Measurements from ENCODE around the gene RHD. TPM values are rescaled to one million over a fixed set of nuclear protein-coding genes. Genes with fewer than 3 reads are reported as not detected.
"Not testable (repeated sequence)": the region's sequence is repeated elsewhere in the genome, so short reads cannot be mapped to it uniquely, and the experiment has no call there.

The RHD gene
- total RNA-seq, 1 experiment from 2014 or later = 0.66 TPM

- not testable (repeated sequence) for DNase-seq (ENCODE audit: low spot score)
Observed at GRCh38 chr1:25304936-25305335, 32.6 kb downstream of the RHD start.

GRCh38 chr1:25308168-25308567 lies 35.9 kb downstream of the RHD start:
- not testable (repeated sequence) for DNase-seq (ENCODE audit: low spot score)

- DNase-seq (ENCODE audit: low spot score) = not testable (repeated sequence)
Observed at GRCh38 chr1:25309085-25309484, 36.8 kb downstream of the RHD start.

GRCh38 chr1:25309486-25309885 lies 37.2 kb downstream of the RHD start:
- DNase-seq (ENCODE audit: low spot score) = not testable (repeated sequence)

GRCh38 chr1:25312806-25313470 lies 40.6 kb downstream of the RHD start:
- not testable (repeated sequence) for DNase-seq (ENCODE audit: low spot score)

- not testable (repeated sequence) for DNase-seq (ENCODE audit: low spot score)
Observed at GRCh38 chr1:25320314-25320938, 48.1 kb downstream of the RHD start.

- DNase-seq (ENCODE audit: low spot score) = not testable (repeated sequence)
Observed at GRCh38 chr1:25322127-25322526, 49.8 kb downstream of the RHD start.

- not testable (repeated sequence) for DNase-seq (ENCODE audit: low spot score)
Observed at GRCh38 chr1:25324407-25324806, 52.1 kb downstream of the RHD start.

- not testable (repeated sequence) for DNase-seq (ENCODE audit: low spot score)
Observed at GRCh38 chr1:25327864-25328790, 55.8 kb downstream of the RHD start.

- DNase-seq (ENCODE audit: low spot score) = not testable (repeated sequence)
Observed at GRCh38 chr1:25328791-25329185, 56.5 kb downstream of the RHD start.

- DNase-seq (ENCODE audit: low spot score) = not testable (repeated sequence)
Observed at GRCh38 chr1:25329336-25329735, 57.0 kb downstream of the RHD start.

- not testable (repeated sequence) for DNase-seq (ENCODE audit: low spot score)
Observed at GRCh38 chr1:25329950-25330349, 57.6 kb downstream of the RHD start.

- not testable (repeated sequence) for DNase-seq (ENCODE audit: low spot score)
Observed at GRCh38 chr1:25336922-25337354, 64.6 kb downstream of the RHD start.

GRCh38 chr1:25337483-25338187 lies 65.3 kb downstream of the RHD start:
- not testable (repeated sequence) for DNase-seq (ENCODE audit: low spot score)

GRCh38 chr1:25338188-25338981 lies 66.1 kb downstream of the RHD start, which contains the start of gene TMEM50A:
Gene TMEM50A (plus strand): TSS chr1:25338334. CDS start chr1:25340487, 2,153 bp downstream.
- peak; percentile 78 for DNase-seq (ENCODE audit: low spot score)

- DNase-seq (ENCODE audit: low spot score) = no peak
Observed at GRCh38 chr1:25338986-25339385, 66.7 kb downstream of the RHD start.

GRCh38 chr1:25341746-25342145 lies 69.4 kb downstream of the RHD start:
- DNase-seq (ENCODE audit: low spot score) = no peak

GRCh38 chr1:25342846-25343245 lies 70.5 kb downstream of the RHD start:
- no peak for DNase-seq (ENCODE audit: low spot score)

GRCh38 chr1:25343872-25344271 lies 71.6 kb downstream of the RHD start:
- no peak for DNase-seq (ENCODE audit: low spot score)

- no peak for DNase-seq (ENCODE audit: low spot score)
Observed at GRCh38 chr1:25347556-25347955, 75.2 kb downstream of the RHD start.
